SK-N-SH treated with all-trans-retinoic acid at 6 μM for 48 hours (cell line): ENCODE data around the gene TFCP2.

ENCODE experiments used
- ATAC-seq: fragments of 200-7000 bp; cut with Tn5 transposase; 3 replicates; pipeline ENCODE4 v1.9.1; 2020; ENCODE audit warnings: mild to moderate bottlenecking, moderate library complexity
- ARNTL ChIP-seq: fragments of 450-650 bp; formaldehyde crosslinking; IDR thresholded peaks from 2 replicates; pipeline ENCODE4 v1.5.0; 2020; ENCODE audit warnings: low read depth, mild to moderate bottlenecking, moderate library complexity, borderline replicate concordance
- CSDC2 ChIP-seq: fragments of 250-450 bp; sonication (Bioruptor Pico); IDR thresholded peaks from 2 replicates; pipeline ENCODE4 v1.5.0; 2020; ENCODE audit warnings: mild to moderate bottlenecking, moderate library complexity
- CSRNP3 ChIP-seq: fragments of 250-450 bp; sonication (Bioruptor Pico); IDR thresholded peaks from 2 replicates; pipeline ENCODE4 v1.5.1; 2021; ENCODE audit warnings: mild to moderate bottlenecking, moderate library complexity
- ESRRG ChIP-seq: fragments of 250-450 bp; sonication (Bioruptor Pico); IDR thresholded peaks from 2 replicates; pipeline ENCODE4 v1.6.1; 2021; ENCODE audit warnings: mild to moderate bottlenecking
- GLIS3 ChIP-seq: fragments of 250-450 bp; sonication (Bioruptor Pico); IDR thresholded peaks from 2 replicates; pipeline ENCODE4 v1.5.0; 2020; ENCODE audit warnings: mild to moderate bottlenecking, moderate library complexity
- ISL1 ChIP-seq: fragments of 250-450 bp; sonication (Bioruptor Pico); IDR thresholded peaks from 2 replicates; pipeline ENCODE4 v2.1.2; 2022; ENCODE audit warnings: mild to moderate bottlenecking, moderate library complexity
- POU6F1 ChIP-seq: fragments of 250-450 bp; sonication (Bioruptor Pico); IDR thresholded peaks from 2 replicates; pipeline ENCODE4 v1.8.0; 2021; ENCODE audit warnings: low read depth, mild to moderate bottlenecking, moderate library complexity, borderline replicate concordance
- PPARA ChIP-seq: fragments of 250-450 bp; sonication (Bioruptor Pico); IDR thresholded peaks from 2 replicates; pipeline ENCODE4 v1.5.0; 2020; ENCODE audit warnings: mild to moderate bottlenecking, borderline replicate concordance
- RARB ChIP-seq: fragments of 250-450 bp; sonication (Bioruptor Pico); IDR thresholded peaks from 2 replicates; pipeline ENCODE4 v1.8.0; 2021; ENCODE audit warnings: mild to moderate bottlenecking, moderate library complexity
- SNAI2 ChIP-seq: fragments of 250-450 bp; sonication (Bioruptor Pico); IDR thresholded peaks from 2 replicates; pipeline ENCODE4 v1.5.0; 2020; ENCODE audit warnings: mild to moderate bottlenecking, moderate library complexity
- TCF4 ChIP-seq: fragments of 250-450 bp; sonication (Bioruptor Pico); IDR thresholded peaks from 2 replicates; pipeline ENCODE4 v1.8.0; 2021; ENCODE audit warnings: mild to moderate bottlenecking, moderate library complexity, borderline replicate concordance
- TOX ChIP-seq: fragments of 250-450 bp; sonication (Bioruptor Pico); IDR thresholded peaks from 2 replicates; pipeline ENCODE4 v1.8.0; 2021; ENCODE audit warnings: mild to moderate bottlenecking, moderate library complexity, borderline replicate concordance
- ZC3H10 ChIP-seq: fragments of 250-450 bp; sonication (Bioruptor Pico); IDR thresholded peaks from 2 replicates; pipeline ENCODE4 v1.5.1; 2021; ENCODE audit warnings: mild to moderate bottlenecking, moderate library complexity
- ZFP3 ChIP-seq: fragments of 250-450 bp; sonication (Bioruptor Pico); IDR thresholded peaks from 2 replicates; pipeline ENCODE4 v1.5.0; 2020; ENCODE audit warnings: mild to moderate bottlenecking, moderate library complexity
- ZFP30 ChIP-seq: fragments of 450-650 bp; formaldehyde crosslinking; IDR thresholded peaks from 2 replicates; pipeline ENCODE4 v1.5.0; 2022; ENCODE audit warnings: mild to moderate bottlenecking, moderate library complexity
- ZNF565 ChIP-seq: fragments of 450-650 bp; formaldehyde crosslinking; conservative IDR thresholded peaks from 2 replicates; pipeline ENCODE4 v1.5.0; 2020; ENCODE audit warnings: low read depth, mild to moderate bottlenecking, moderate library complexity
- ZNF8 ChIP-seq: fragments of 450-650 bp; formaldehyde crosslinking; IDR thresholded peaks from 2 replicates; pipeline ENCODE4 v1.5.0; 2020; ENCODE audit warnings: mild to moderate bottlenecking, moderate library complexity
- TF ChIP-seq, protein P1 (sequence below): fragments of 250-450 bp; sonication (Bioruptor Pico); IDR thresholded peaks from 2 replicates; pipeline ENCODE4 v1.5.1; 2020; ENCODE audit warnings: low read depth, mild to moderate bottlenecking, moderate library complexity
- TF ChIP-seq, protein P2 (sequence below): fragments of 250-450 bp; sonication (Bioruptor Pico); IDR thresholded peaks from 2 replicates; pipeline ENCODE4 v1.8.0; 2020; ENCODE audit warnings: mild to moderate bottlenecking, moderate library complexity, borderline replicate concordance

Gene TFCP2

DNA sequence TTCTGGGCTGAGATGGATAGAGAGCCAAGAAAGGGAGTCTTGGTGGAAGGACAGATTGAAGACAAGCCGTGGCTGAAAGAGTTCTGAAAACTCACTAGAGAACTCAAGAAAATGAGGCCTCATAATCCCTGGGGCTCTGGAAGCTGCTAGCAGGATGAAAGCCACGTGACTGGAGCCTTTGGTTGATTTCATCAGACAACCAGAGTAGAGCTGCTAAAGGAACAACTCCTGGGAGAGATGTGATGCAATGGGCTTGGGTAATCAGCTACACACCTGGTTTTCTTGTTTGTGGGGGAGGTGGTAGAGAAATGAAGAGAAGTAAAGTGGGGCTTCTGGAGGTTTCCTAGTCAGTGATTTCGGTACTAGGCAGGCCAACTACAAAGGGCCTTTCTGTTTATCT, 102.9 kb downstream of the TFCP2 start:
- TF ChIP-seq, protein P1, sequence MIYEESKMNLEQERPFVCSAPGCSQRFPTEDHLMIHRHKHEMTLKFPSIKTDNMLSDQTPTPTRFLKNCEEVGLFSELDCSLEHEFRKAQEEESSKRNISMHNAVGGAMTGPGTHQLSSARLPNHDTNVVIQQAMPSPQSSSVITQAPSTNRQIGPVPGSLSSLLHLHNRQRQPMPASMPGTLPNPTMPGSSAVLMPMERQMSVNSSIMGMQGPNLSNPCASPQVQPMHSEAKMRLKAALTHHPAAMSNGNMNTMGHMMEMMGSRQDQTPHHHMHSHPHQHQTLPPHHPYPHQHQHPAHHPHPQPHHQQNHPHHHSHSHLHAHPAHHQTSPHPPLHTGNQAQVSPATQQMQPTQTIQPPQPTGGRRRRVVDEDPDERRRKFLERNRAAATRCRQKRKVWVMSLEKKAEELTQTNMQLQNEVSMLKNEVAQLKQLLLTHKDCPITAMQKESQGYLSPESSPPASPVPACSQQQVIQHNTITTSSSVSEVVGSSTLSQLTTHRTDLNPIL (CRISPR knock-in tag), result no peak
- TF ChIP-seq POU6F1 (CRISPR knock-in tag), result no peak
- no peak for TF ChIP-seq ISL1 (CRISPR knock-in tag)
- no peak for TF ChIP-seq ZFP30 (CRISPR knock-in tag)
- no peak for TF ChIP-seq ESRRG (CRISPR knock-in tag)
- no peak for TF ChIP-seq SNAI2 (CRISPR knock-in tag)
- TF ChIP-seq ZC3H10 (CRISPR knock-in tag), result no peak
- no peak for TF ChIP-seq ZFP3
- TF ChIP-seq CSDC2 (CRISPR knock-in tag), result no peak
- TF ChIP-seq ZNF565 (CRISPR knock-in tag), result no peak
- TF ChIP-seq GLIS3 (CRISPR knock-in tag), result no peak
- TF ChIP-seq CSRNP3 (CRISPR knock-in tag), result no peak
- TF ChIP-seq, all 23 proteins: peak for 0
- no peak for ATAC-seq

DNA sequence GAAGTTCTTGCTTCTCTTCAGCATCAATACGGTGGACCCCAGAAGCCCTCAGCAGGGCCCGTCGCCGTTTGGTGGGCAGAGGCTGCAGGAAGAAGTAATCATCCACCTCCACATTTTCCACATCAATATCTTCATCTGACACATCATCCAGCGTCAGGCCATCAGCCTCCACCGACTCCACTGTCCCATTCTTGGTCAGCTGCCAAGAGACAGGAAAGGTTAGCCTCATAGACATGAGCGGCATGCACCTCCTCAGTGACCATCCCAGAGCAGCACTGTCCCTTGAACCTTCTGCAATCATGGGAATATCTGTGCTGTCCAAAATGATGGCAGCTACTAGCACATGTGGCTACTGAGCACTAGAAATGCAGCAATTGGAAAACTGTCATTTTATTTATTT, 105.2 kb downstream of the TFCP2 start:
- TF ChIP-seq ZNF8 (CRISPR knock-in tag), result no peak
- no peak for TF ChIP-seq PPARA (CRISPR knock-in tag)
- no peak for TF ChIP-seq TCF4 (CRISPR knock-in tag)
- TF ChIP-seq ARNTL (CRISPR knock-in tag), result no peak
- TF ChIP-seq, protein P1 (CRISPR knock-in tag), result no peak
- no peak for TF ChIP-seq RARB
- TF ChIP-seq ISL1 (CRISPR knock-in tag), result no peak
- no peak for TF ChIP-seq CSDC2 (CRISPR knock-in tag)
- ATAC-seq, result no peak

DNA sequence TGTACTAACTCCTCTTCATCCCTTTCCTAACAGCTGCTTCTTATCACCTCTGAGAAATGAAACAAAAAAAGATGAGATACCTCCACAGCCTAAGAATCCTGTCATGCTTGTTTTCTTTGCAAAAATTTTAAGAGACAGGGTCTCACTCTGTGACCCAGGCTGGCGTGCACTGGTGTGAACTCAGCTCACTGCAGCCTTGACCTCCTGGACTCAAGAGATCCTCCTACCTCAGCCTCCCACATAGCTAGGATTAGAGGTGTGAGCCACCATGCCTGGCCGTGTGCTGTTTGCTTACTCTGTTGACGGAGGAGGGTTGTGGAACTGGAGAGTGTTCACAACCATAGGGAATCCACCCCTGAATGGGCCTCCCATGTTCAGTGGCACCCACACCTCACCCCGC, 105.7 kb downstream of the TFCP2 start:
- ATAC-seq, result no peak

More for the DNA sequence above, 105.7 kb downstream of the TFCP2 start:
- TF ChIP-seq, protein P2, sequence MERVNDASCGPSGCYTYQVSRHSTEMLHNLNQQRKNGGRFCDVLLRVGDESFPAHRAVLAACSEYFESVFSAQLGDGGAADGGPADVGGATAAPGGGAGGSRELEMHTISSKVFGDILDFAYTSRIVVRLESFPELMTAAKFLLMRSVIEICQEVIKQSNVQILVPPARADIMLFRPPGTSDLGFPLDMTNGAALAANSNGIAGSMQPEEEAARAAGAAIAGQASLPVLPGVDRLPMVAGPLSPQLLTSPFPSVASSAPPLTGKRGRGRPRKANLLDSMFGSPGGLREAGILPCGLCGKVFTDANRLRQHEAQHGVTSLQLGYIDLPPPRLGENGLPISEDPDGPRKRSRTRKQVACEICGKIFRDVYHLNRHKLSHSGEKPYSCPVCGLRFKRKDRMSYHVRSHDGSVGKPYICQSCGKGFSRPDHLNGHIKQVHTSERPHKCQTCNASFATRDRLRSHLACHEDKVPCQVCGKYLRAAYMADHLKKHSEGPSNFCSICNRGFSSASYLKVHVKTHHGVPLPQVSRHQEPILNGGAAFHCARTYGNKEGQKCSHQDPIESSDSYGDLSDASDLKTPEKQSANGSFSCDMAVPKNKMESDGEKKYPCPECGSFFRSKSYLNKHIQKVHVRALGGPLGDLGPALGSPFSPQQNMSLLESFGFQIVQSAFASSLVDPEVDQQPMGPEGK (CRISPR knock-in tag), result no peak
- TF ChIP-seq, protein P1 (CRISPR knock-in tag), result no peak
- no peak for TF ChIP-seq TOX (CRISPR knock-in tag)
- TF ChIP-seq ISL1 (CRISPR knock-in tag), result no peak
- no peak for TF ChIP-seq TCF4 (CRISPR knock-in tag)
- TF ChIP-seq, all 23 proteins: peak for 0
